Hematopoietic multipotent progenitor cell (in vitro differentiated cells): ENCODE measurements around the gene ASTN2. TPM values are rescaled to one million over a fixed set of nuclear protein-coding genes. Genes with fewer than 3 reads are reported as not detected.

Source experiments
- DNase-seq, 3 donors: peaks; one replicate each; pipeline ENCODE4 v3.0.0-alpha.2; 2011 to 2015; ENCODE audit warnings: low read depth in 2 of 3, low spot score in 2 of 3
- total RNA-seq: library from RNA; depleted of rRNA; stranded (reverse); fragments of >200 nt; gene quantifications from one replicate; pipeline ENCODE4 v1.2.3, GENCODE V29; 2012

ASTN2 gene
- total RNA-seq, 1 donor, result 1.3 TPM

DNA sequence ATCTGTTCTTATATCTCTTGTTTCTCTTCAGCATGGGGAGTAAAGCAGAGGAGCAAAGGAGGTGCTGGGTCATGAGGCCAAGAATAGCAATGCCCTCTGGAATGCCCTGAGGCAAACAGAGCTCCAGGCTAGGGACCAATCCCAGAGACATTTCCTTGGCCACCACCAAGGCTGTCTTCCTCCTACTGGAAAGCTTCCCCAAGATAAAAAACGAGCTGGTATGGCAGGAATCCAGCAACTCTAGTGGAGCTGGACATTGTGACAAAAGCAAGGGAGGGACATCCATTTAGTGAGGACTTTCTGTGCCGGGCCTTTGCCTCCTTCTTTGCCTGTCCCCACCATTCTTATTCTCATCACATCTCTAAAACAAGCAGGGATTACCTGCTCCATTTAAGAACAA lies 161.6 kb downstream of the ASTN2 start:
- DNase-seq, result no peak

DNA sequence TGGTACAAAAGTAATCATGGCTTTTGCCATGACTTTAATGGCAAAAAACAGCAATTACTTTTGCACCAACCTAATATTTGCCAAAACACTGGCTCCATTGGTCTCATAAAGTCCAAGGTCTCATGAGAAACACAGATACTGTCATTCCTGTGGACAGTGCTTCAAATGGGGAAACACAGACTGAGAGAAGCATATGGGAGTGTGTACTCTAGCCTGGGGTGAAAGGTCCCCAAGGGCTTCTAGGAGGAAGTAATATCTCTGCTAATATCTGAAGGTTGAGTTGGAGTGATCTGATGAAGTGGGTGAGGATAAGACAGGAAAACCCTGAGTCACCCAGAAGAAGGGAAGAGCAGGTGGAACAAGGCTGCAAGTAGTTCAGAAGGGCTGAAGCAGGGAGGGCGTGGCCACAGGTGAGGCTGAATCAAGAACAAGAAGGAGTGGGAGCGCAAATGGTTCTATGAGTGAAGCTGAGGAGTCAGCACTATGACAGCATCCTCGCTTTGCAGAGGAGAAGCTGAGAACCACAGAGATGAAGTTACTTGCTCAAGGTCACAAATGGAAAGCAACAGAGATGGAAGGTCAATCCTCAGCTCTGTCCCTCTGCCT lies 164.1 kb downstream of the ASTN2 start:
- no peak for DNase-seq

DNA sequence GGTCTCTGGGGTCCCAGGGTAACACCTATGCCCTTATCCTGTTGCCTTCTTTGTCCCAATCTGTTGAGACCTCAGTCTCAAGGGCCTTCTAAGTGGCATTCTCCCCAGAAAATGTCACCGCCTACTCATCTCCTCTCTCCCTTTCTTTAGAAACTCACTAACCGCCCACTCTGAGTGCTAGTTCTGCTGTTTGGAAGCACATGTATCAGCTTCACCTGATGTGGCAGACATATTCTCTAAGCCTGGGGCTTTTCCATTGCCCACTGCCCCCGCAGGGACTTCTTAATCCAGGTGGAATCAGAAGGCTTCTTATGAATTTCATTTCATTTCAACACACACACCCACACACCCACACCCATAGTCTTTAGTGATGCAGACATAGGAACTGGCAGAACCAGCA lies 165.1 kb downstream of the ASTN2 start:
- DNase-seq, result no peak

DNA sequence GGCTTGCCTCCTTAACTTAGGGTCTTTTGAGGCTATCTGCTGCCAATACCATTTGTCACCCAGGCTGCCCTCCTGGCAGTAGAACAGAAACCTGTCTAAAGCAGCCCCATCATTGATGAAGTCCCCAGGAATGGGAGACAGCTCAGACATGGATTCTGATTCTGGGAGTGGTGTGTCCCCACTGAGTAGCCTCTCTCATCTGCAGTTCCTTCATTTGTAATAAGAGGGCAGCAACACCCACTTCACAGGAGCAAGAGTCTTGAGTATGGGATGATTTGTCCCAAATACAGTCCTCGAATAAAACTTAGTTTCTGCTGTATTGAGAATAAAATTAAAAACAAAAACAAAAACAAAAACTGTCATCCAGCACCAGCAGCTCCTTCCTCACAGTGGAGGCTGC lies 167.6 kb downstream of the ASTN2 start:
- DNase-seq, result no peak

DNA sequence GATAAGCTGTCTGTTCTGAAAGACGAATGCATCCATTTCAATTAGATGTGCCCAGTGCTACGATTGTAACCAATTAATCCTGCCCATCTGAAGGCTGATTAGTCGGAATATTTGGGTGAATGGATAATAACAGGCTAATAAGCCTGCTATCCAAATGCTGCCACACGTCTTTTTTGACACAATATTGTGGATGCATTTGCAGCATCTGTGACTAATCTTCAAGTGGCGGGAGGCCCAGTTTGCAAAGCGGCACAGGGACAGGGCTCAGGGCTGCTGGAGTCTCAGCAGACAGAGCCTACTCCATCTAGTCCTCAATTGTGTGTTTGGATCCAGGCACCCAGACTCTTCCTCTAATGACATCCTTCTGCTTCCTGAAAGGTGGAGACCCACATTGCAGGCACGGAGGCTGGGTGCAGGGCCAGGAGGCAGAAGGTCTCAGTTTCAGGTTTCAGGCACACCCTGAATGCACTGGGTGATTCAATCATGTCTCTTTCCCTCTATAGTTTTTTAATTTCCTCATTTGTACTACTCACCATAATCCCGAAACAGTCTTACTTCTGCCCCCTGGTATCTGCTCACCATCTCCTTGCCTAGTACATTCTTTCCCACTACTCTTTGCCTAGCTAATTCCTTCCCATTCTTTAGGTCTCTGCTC lies 169.6 kb downstream of the ASTN2 start:
- DNase-seq, result no peak

DNA sequence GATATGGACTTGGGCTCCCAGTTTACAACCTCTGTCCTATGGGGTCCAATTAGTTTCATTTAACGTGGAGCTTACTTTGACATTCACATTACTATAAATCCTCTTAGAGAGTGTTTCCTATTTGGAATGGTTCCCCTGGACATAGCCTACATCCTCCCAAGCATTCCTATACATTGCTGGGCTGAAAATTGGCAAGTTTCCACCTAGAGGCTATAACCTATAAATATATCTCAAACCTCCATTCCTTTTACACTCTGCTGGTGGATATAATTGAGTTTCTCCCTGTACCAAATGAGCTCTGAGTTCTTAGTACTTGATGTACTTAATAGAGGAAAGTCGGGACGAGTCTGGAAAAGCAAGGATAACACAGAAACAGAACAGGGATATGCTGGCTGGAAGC lies 172.8 kb downstream of the ASTN2 start:
- no peak for DNase-seq

DNA sequence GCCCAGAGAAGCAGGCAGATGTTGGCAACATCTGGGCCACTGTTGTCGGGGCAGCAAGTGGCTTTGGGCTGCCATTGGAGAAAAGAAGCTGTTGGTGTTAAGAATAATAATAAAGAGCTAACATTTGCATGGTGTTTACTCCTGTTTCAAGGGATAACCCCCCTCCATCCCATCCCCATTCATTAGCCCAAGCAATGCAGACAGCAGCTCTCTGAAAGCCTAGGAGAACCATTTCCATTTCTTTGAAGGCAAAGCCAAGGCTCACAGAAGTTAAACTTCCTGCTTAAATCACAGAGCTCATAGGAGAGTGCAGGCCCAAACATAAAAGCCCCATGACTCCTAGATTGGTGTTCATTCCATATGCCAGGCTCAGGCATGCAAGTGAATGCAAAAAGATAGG lies 175.4 kb downstream of the ASTN2 start:
- DNase-seq, result no peak

DNA sequence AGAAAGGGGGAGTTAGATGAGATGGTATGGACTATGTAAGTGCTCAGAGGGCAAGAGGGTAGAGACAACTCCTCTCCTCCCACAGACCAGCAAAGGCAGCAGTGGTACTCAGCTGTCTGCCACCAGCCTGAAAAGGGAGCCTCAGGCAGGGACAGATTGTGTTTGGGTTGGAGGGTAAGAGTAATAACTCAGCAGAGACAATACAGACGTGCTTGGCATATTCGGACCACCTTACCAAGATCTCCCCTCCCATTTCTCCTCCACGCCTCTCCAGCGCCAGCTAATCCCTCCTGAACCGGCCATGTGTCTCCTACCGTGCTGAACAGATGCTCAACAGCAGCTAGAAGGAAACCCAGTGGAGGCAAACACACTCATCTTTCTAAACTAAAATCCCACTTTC lies 180.8 kb downstream of the ASTN2 start:
- no peak for DNase-seq

DNA sequence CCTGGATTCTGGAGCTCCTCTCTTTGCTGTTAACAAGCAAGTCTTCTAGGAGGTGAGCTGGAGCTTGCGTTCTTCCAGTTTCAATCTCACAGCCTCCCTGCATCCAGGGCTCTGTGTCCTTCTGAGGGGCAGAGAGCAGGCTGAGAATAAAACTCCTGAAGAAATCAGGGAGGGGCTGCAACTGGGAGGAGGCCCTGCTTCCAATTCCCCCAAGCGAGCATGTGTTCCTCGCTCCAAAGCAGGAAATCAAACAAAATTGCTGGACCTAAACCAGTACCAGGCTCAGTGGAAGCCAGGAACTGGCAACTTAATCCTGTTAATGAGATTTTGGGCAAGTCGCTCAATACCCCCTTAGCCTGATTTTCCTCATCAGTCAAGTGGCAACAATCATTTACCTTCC lies 181.8 kb downstream of the ASTN2 start:
- no peak for DNase-seq

DNA sequence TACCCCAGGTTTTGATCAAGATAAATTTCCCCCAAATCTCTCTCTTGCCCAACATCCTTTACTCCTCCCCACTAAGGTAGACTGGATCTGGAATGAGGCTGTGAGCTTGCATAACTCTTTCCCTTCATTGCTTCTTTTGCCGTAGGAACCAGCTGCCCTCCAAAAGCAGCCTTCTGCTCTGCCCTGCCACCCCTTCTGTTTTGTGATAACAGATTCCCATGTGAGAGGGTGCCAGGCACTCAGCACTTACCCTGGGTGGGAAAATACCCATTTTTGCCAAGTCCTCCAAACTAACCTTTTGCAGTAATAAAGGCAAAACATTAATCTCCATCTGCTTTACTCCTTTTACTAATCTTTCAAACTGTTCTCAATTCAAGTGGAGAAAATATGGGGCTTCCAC lies 182.6 kb downstream of the ASTN2 start:
- no peak for DNase-seq

DNA sequence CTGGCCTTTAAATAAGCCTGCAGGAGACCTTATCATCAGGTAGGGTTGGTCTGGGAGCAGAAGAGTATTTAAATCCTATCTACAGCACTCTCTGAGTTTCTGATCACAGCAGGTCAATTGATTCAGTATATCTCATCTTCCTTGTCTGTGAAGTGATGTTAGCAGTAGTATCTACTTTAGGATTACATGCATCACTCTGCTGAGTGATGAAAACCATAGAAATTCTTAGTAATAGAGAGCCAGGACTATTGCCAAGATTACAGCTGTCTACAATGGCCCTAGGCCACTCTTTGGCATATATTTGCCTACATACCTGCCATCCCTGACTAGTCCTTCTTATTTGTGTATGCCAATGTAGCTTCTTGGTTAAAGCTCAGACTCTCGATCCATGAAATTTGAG lies 183.8 kb downstream of the ASTN2 start:
- no peak for DNase-seq

DNA sequence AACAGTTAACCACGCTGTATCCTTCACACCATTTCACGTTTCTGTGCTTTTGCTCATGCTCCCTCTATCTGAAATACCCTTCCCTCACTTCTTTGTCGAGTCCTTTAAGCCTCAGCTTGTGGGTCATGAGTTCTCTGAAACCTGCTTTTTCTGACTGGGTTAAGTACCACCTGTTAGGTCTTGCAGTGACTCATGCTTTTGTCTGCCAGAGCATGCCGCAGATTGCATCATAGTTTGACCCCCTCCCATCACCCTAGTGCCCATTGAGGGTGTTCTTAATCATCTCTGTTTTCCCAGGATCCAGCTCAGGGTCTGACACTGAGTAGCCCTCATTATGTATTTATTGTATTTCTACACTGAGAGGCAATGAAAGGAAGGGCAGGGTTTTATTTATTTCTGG lies 190.2 kb downstream of the ASTN2 start:
- DNase-seq, result no peak

DNA sequence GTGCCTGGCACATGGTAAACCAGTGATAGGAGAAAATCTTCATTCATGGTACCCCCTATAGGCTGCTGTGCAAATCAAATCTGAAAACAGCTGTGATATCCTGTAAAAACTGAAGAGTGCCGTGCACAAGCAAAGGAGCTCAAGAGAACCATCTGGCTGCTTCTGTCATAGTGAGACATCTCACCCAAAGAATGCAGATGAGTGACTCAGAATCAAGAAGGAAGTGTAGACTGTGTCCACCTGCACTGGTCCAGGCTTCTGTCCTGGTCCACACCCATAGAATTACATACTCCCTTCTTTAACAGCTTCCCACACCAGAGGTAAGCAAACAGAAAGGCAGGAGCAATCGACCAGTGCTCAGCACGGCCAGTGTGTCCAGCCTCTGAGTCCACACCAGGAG lies 195.9 kb downstream of the ASTN2 start:
- no peak for DNase-seq

DNA sequence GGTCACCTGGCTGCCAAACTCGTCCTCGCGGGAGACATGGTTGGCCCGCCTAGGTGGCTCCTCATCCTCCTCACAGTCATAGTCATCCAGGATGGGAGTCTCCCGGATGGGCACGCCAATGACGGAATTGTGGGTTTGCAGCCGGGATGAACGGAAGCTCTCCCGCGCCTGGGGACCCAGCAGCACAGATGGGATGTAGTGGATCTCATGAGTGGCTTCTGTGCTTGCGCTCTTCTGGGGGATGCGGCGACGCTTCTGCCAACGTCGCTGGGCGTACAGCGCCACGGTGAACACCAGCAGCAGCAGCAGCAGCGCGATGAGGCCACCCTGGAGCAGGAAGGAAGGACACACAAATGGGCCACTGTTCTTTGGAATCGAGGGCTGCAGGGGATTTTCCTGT lies 200.4 kb downstream of the ASTN2 start:
- no peak for DNase-seq

DNA sequence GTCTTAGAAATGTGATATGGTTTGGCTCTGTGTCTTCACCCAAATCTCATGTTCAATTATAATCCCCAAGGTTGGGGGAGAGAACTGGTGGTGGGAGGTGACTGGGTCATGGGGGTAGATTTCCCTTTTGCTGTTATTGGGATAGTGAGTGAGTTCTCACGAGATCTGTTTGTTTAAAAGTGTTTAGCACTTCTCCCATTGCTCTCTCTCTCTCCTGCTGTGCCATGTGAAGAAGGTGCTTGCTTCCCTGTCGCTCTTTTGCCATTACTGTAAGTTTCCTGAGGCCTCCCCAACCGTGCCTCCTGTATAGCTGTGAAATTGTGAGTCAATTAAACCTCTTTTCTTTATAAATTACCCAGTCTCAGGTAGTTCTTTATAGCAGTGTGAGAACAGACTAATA lies 203.6 kb downstream of the ASTN2 start:
- DNase-seq, result no peak

DNA sequence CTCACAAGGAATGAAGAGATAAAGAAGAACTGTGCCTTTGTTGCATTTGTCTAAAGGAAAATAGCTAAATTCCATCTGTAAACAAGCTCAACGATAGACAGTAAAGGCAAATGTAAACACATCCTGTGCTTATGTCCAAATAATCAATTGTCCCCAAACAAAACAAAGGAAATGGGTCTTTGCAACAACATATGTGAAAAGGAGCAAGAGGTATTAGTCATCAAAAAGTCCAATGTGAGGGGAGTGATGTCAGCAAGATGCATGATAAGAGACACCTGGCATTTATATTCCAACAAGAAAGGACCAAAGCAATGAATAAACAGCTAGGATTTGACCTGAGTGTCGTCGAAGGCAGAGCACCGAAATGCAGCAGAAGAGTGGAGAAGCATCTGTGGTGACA lies 209.1 kb downstream of the ASTN2 start:
- no peak for DNase-seq

DNA sequence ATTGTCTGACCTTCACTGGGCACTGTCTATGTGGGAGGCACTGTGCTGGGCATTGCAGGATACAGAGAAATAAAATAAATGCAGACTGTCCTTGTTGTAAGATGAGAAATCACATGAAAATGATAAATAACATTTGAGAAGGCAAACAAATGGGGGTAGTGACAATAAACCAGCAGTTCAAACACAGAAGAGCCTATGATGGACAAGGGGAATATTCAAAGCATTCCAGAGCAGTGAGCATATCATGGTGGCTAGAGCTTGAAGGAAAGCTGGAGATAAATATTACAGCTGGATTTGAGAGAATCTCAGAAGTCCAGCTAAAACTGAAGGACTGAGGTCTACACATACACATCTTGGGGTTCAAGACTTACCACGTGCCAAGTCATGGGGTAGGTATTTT lies 209.9 kb downstream of the ASTN2 start:
- no peak for DNase-seq

DNA sequence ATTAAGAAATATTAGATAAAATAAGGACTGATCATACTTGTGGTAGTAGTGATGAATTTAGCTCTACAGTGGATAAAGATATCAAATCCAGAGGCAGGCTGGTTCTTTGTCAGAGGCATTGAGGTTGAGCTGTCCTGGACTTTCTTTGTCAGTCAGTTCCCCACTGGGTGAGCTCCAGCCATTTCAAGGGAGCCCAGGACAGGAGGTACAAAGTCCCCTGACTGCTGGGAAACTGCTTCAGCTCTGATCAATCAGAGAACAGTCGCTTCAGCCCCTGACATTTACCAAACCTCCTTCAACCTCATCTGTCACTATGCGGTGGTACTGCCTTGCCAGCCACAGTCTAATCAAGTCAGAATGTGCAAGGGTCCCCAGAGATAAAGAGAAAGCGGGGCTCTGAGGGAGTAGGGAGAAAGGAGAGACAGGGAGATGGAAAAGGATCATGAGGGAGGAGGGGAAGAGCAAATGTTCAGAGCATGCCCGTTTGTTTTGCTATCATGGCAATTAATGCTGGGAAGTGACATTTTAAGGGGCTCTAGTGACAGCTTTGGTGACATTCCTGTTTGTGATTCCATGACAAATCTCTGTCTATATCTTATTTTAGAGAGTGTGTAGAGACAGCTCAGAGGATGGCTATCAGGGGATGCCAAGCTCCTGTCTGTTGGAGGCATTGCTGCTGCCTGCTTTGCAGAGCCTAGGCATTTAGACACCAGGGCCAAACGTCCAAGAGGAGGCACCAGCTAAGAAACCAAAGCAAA lies 223.2 kb downstream of the ASTN2 start:
- DNase-seq, result no peak

DNA sequence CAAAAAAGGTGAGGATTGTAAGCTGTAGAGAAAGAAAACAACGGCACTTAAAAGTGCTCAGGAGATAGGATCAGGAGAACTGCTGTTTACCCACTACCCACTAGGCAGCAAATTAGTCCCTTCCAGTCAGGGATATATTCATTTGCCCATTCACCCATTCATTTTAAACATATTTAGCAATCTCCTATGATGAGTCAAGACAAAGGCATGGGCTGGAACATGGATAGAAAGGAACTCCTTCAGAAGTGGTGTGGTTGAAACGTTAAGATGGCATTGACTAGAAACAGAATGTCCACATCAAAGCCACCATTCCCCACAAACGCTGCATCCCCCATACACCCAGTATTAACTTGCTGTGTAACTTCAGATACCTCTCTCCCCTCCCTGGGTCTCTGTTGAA lies 225.7 kb downstream of the ASTN2 start:
- DNase-seq, result no peak

DNA sequence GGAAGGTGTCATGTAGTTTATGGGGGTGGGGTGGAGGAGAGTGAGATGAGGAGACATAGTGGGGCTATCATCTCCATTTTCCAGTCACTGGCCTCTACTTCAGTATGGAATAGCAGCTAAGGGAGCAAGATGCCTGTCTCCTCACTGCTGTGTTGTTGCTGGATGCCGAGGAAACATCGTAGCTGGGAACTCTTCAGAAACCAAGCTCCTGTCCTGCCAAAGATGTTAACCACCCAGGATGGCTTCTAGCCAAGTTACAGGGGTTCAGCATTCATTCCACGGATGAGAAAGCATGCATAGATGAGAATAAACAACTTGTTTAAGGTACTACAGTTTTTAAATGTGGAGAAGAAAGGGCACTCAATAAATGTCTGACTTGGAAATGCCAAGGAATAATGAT lies 226.5 kb downstream of the ASTN2 start:
- no peak for DNase-seq

DNA sequence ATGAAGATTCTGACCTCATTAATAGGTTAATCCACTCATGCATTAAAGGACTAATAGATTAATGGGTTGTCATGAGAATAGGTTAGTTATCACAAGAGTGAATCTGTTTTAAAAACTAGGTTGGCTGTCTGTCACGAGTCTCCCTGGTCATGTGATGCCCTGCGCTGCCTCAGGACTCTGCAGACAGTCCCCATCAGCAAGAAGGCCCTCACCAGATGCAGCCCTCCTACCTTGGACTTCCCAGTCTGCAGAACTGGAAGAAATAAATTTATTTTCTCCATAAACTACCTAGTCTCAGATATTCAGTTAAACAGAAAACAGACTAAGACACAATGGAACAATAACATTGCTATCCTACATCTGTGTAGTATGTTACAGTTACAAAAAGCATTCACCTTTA lies 227.4 kb downstream of the ASTN2 start:
- DNase-seq, result no peak

DNA sequence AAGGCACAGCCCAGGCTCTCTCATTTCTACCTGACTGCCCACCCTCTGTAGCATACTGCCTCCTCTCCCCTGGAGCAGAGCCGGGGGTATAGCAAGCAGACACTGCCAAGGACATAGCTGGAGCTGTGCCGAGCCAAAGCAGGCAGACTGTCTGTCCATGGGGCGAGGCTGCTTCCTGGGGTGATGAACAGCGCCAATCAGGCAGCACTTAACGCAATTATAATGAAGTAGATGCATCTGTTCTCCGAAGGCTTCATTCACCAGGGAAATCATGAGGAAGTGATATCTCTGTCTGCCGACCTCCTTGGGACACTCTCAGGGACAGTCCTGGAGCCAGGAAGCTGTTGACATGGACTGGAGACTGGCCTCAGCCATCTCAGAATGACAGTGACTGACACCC lies 230.7 kb downstream of the ASTN2 start:
- no peak for DNase-seq
